DLD1 (cell line): ENCODE data around the gene PPP1R12C.

Experiments used
- in situ Hi-C: cut with HindIII; loops from 2 replicates; pipeline ENCODE4 v1.10.0; 2017; ENCODE audit warnings: low sequenced_read_pairs

Gene PPP1R12C

DNA sequence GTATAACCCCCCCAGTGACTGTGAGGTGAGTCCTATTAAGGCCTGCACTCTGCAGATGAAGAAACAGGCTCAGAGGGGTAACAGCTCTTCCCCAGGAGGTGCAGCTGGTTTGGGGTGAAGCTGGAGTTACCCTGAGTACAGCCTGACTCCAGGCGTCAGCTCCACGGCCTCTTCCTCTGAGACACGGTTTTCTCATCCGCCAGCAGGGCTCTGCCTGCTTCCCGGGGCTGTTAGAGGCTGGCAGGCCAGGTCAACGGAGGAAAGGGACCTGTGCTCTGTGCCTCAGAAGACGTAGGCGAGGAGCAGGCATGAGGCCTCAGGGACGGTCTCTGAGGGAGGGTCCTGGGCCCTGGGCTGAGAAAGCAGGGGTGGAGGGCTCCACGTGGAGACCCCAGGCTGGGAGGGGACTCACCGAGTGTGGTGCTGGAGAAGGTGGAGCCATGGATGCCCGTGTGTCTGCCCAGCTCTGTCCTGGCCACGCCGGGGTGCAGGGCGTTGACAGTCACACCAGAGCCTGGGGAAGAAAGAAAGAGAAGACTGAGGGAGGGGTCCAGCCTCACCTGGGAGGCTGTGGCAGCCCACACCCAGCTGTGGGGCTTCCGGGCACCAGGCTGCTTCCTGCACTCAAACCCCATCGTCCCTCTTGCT lies 70.3 kb downstream of the PPP1R12C start:
- in situ Hi-C loops: no loop called here

DNA sequence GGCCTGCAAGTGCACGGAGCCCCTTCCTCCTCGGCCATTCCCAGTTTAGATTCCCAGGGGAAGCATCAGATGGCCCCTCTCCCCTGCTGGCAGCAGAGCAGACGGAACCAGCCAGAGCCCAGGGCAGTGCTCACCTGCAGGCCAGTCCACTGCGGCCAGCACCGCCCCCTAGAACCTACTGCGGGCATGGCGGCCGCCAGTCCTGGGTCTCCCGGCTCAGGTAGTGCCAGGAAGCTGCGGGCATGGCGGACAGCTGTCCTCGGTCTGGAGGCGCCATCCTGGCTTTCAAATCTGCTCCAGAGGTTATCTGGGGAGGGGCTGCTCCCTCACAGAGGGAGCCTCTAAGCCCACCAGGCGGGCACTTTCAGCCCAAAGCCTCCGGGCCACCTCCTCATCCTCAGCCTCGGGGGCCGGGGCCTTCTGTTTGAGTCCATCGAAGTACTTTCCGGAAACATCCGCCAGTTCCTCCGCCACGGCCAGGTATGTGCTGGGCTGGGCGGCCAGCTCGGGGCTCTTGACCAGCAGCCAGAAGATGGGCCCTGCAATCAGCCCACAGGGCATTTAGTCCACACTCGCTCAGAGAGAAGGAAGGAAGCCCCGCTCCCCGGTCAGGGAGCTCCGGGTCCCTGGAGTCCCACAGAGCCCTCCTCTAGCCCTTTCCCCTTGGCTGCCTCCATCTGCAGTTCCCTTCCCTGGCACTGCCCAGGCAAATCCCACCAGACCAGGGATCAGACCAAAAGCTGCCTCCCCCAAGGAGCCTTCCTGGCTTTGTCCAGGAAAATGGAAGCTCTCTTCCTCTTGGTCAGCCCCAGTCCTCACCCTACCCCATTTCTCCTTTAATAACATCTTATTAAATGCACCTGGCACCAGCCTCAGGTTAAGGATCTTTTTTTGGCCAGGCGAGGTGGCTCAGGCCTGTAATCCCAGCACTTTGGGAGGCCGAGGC lies 72.4 kb downstream of the PPP1R12C start:
- in situ Hi-C loops: no loop called here

DNA sequence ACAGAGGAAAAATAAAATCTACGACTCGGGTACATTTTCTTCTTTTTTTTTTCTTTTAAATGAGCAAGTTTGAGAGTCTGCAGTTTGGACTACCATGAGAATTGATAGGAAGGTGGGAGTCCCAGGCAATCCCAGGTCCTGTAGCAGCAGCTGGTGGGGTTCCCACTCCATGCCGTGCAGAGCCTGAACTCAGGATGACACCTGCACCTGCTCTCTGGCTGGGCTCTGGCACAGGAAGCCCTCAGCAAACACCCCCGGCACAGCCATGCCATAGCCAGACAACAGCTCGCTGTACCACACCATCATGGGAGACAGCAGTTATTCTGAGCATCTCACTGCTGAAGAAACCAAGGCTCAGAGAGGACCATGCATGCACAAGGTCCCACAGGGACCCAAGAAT lies 73.2 kb downstream of the PPP1R12C start:
- in situ Hi-C loops: no loop called here

DNA sequence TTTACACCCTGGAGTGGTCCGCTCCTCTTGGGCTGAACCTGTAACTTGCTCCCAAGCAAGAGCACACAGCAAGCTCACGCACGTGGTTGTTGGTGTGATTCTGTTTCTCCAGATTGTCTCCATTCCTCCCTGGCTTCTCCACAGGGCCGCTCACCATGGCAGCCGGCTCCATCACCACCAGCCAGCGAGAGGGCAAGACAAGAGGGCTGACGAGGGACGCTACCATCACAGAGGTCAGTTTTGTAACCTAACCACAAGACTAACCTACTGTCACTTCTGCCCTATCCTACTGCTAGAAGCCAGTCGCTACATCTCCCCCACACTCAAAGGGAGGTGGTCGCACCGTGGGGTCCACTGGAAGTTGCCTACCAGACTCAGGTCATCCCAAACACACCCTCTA lies 74.7 kb downstream of the PPP1R12C start:
- in situ Hi-C loops: no loop called here

DNA sequence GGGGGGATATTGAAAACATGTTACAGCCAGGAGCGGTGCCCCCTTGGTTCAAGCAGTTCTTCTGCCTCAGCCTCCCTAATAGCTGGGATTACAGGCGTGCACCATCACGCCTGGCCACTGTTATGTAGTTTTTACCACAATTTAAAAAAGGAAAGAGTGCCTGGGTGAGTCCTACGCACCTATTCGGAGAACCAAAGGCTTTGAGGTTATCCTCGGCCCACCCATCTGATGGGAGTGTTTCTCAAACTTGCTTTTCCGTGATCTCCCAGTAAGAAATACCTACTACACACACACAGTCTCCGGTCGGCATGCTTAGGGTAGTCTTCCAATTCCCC lies 75.1 kb downstream of the PPP1R12C start:
- in situ Hi-C loops: no loop called here

DNA sequence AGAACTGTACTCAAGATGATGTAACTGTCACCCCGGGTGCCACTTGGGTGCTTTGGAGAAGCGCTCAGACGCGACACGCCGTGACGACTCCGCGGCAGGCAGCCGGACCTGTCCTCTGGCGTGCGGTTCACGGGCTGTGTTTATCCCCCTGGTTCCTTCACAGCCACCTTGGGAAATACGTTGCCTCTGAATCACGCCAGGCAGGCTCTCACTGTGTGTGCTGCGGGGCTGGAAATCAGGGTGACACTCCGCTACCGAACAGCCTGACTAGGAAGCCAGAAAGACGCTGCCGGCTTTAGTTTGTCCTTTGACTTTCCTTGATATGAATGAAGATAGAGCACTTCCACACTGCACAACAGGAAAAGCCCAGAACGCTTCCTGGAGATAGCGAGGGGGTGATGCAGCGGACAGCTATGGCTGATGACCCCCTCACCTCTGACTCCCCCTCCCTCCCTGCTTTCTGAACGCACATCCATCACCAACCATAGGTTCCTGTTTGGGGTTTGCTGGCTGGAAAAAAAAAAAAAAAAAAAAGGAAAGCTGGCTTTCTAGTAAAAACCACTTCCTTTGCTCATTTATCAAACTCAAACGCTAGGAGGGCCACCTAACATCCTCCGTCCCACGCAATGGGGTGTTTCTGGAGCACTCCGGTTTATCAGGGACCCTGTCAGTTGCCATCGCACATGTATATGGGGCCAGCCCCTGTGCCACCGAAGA lies 75.7 kb downstream of the PPP1R12C start:
- in situ Hi-C loops: no loop called here

DNA sequence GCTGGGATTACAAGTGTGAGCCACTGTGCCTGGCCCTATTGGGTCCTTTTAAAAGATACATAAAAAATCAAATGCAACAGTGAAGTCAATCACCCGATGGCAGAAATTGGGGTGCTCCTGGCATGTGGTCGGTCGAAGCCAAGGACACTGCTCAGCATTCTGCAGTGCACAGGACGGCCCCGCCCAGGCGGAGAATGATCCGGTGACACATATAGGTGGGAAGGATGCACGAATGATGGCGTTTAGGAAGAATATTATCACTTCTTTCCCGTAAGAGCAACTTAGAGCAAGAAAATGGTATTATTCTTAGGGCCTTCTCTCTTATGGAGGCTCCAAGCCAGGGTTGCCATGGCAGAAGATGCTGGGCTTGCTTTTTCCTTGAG lies 76.2 kb downstream of the PPP1R12C start:
- in situ Hi-C loops: no loop called here
